Progenitor cell of endocrine pancreas (in vitro differentiated cells): ENCODE data around the gene HEXD. TPM values are rescaled to one million over a fixed set of nuclear protein-coding genes. Genes with fewer than 3 reads are reported as not detected.

Source experiments
- DNase-seq: peaks from one replicate; pipeline ENCODE4 v3.0.0; 2021; ENCODE audit warnings: low spot score; ENCODE audit not compliant: unreplicated experiment
- H3K27ac Mint-ChIP-seq: 2 replicates; pipeline ENCODE4 v1.8.0; 2021; ENCODE audit warnings: mild to moderate bottlenecking, moderate library complexity, mixed read lengths
- H3K27me3 Mint-ChIP-seq: 2 replicates; pipeline ENCODE4 v1.8.0; 2021; ENCODE audit warnings: mixed read lengths
- H3K36me3 Mint-ChIP-seq: 2 replicates; pipeline ENCODE4 v1.8.0; 2022; ENCODE audit warnings: mixed read lengths; ENCODE audit not compliant: insufficient read depth
- H3K4me1 Mint-ChIP-seq: 2 replicates; pipeline ENCODE4 v1.8.0; 2021; ENCODE audit warnings: low read depth, mixed read lengths
- H3K4me3 Mint-ChIP-seq: 2 replicates; pipeline ENCODE4 v1.8.0; 2021; ENCODE audit warnings: low read depth, mild to moderate bottlenecking, moderate library complexity, mixed read lengths
- H3K9me3 Mint-ChIP-seq: 2 replicates; pipeline ENCODE4 v1.8.0; 2021; ENCODE audit warnings: low read depth, mixed read lengths
- CTCF ChIP-seq: fragments of 200-600 bp; sonication (generic); IDR thresholded peaks from one replicate; pipeline ENCODE4 v1.5.0; 2021; ENCODE audit warnings: antibody characterized with exemption, mild to moderate bottlenecking; ENCODE audit not compliant: unreplicated experiment
- total RNA-seq: library from RNA; stranded (reverse); gene quantifications from 2 replicates; pipeline ENCODE4 v1.2.1, GENCODE V29; 2021

The HEXD gene
- total RNA-seq, 1 donor from 2014 or later = 86.4 TPM

- H3K4me1 Mint-ChIP-seq = peaks cover 1% of the 10 kb centered on the region
- no peak overlapping the region for H3K4me3 Mint-ChIP-seq
- H3K27me3 Mint-ChIP-seq = no peaks in the 10 kb centered on the region
- H3K9me3 Mint-ChIP-seq = no peaks in the 10 kb centered on the region
- no peak for DNase-seq
- H3K27ac Mint-ChIP-seq = no peak overlapping the region
- no peak for TF ChIP-seq CTCF
- peaks cover 4% of the 10 kb centered on the region for H3K36me3 Mint-ChIP-seq
These were observed 24.7 kb downstream of the HEXD start for GRCh38 chr17:82442643-82443464.

DNA sequence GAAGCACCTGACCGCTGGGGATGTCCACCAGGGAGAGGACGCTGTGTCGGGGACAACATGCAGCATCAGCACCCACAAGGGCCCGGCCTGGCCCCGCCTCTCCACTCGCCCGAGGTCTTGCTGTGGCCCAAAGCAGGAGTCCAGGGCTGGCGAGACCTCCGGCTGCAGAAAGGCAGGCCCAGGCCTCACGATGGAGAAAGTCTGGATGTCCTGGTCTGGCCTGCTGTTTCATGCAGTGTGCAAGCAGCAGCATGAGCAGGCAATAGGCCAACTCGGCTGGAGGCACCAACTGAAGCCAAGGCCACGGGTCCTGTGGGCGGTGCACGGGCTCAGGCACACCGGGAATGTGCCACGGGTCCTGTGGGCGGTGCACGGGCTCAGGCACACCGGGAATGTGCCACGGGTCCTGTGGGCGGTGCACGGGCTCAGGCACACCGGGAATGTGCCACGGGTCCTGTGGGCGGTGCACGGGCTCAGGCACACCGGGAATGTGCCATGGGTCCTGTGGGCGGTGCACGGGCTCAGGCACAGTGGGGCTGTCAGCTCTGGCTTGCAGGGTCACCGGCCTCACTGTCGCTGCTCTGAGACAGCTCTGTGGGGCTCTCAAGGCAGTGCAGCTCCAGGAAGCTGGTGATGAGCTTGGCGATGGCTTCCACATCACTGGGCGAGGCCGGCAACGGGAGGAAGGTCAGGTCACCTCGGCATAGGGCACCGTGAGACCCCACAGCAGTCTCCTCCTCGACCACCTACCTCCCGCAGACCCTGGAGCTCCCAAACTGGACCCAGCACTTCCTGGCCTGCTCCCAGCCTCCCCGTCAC lies 25.5 kb downstream of the HEXD start:
- Mint-ChIP-seq H3K9me3 (no peaks in the 10 kb centered on the region), H3K27ac (no peak overlapping the region), H3K4me3 (no peak overlapping the region), H3K36me3 (peaks cover 4% of the 10 kb centered on the region), H3K4me1 (peaks cover 1% of the 10 kb centered on the region), H3K27me3 (no peaks in the 10 kb centered on the region)
- DNase-seq = no peak
- no peak for TF ChIP-seq CTCF

GRCh38 chr17:82444284-82444893 lies 26.2 kb downstream of the HEXD start:
- no peak for TF ChIP-seq CTCF
- H3K4me1 Mint-ChIP-seq = peaks cover 1% of the 10 kb centered on the region
- peaks cover 4% of the 10 kb centered on the region for H3K36me3 Mint-ChIP-seq
- H3K9me3 Mint-ChIP-seq = no peaks in the 10 kb centered on the region
- no peak overlapping the region for H3K27ac Mint-ChIP-seq
- no peak overlapping the region for H3K4me3 Mint-ChIP-seq
- no peaks in the 10 kb centered on the region for H3K27me3 Mint-ChIP-seq
- no peak for DNase-seq

GRCh38 chr17:82444941-82445521 lies 26.9 kb downstream of the HEXD start:
- no peaks in the 10 kb centered on the region for H3K9me3 Mint-ChIP-seq
- H3K36me3 Mint-ChIP-seq = peaks cover 4% of the 10 kb centered on the region
- peaks cover 5% of the 10 kb centered on the region for H3K4me1 Mint-ChIP-seq
- H3K27me3 Mint-ChIP-seq = no peaks in the 10 kb centered on the region
- DNase-seq = no peak
- TF ChIP-seq CTCF = no peak
- no peak overlapping the region for H3K4me3 Mint-ChIP-seq
- H3K27ac Mint-ChIP-seq = no peak overlapping the region

DNA sequence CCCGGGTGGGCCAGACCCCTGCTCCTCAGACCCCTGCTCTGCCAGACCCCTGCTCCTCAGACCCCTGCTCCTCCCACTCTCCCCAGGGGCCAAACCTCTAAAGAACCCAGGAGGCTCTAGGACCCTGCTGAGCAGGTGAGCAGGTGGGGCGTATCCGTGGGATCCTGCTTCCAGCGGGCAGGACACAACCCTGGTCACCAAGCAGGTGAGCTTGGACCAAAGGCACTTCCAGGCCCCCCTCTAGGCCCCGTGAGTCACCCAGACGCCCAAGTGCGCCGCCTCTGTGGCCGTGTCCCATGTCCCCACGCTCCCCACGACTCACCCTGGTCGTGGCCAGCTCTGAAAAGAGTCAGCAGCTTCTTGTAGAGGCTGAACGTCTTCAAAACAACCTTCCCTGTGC lies 27.4 kb downstream of the HEXD start:
- Mint-ChIP-seq H3K27me3 (no peaks in the 10 kb centered on the region), H3K4me3 (no peak overlapping the region), H3K27ac (no peak overlapping the region), H3K36me3 (peaks cover 4% of the 10 kb centered on the region), H3K9me3 (no peaks in the 10 kb centered on the region), H3K4me1 (peaks cover 5% of the 10 kb centered on the region)
- DNase-seq = no peak
- TF ChIP-seq CTCF = no peak
